ENCODE results near the gene NCSTN.
"Not testable (repeated sequence)": the region's sequence is repeated elsewhere in the genome, so short reads cannot be mapped to it uniquely, and the experiment has no call there.

The NCSTN gene

GRCh38 chr1:160371756-160372155 is 28.6 kb downstream of the NCSTN start:
- no peak for DNase-seq (ENCODE audit: low spot score)

- no peak for DNase-seq (ENCODE audit: low spot score)
These were observed 30.5 kb downstream of the NCSTN start for GRCh38 chr1:160373696-160374095.

GRCh38 chr1:160374306-160375110 is 31.3 kb downstream of the NCSTN start:
- DNase-seq (ENCODE audit: low spot score), result no peak

- DNase-seq (ENCODE audit: low spot score), result no peak
These were observed 32.8 kb downstream of the NCSTN start for GRCh38 chr1:160375788-160376524.

GRCh38 chr1:160376525-160377131 is 33.4 kb downstream of the NCSTN start:
- peak; percentile 69 for DNase-seq (ENCODE audit: low spot score)

GRCh38 chr1:160377585-160378206 is 34.5 kb downstream of the NCSTN start:
- peak; percentile 64 for DNase-seq (ENCODE audit: low spot score)

GRCh38 chr1:160384812-160385211 is 41.6 kb downstream of the NCSTN start:
- not testable (repeated sequence) for DNase-seq (ENCODE audit: low spot score)

GRCh38 chr1:160388406-160388805 is 45.2 kb downstream of the NCSTN start:
- not testable (repeated sequence) for DNase-seq (ENCODE audit: low spot score)

GRCh38 chr1:160394673-160395072 is 51.5 kb downstream of the NCSTN start:
- DNase-seq (ENCODE audit: low spot score), result no peak

GRCh38 chr1:160397651-160398050 is 54.5 kb downstream of the NCSTN start:
- no peak for DNase-seq (ENCODE audit: low spot score)

- no peak for DNase-seq (ENCODE audit: low spot score)
These were observed 55.6 kb downstream of the NCSTN start for GRCh38 chr1:160398823-160399222.

GRCh38 chr1:160399544-160400222 is 56.5 kb downstream of the NCSTN start:
- no peak for DNase-seq (ENCODE audit: low spot score)

- DNase-seq (ENCODE audit: low spot score), result peak; percentile 71
These were observed 57.1 kb downstream of the NCSTN start, which contains the start of gene VANGL2 for GRCh38 chr1:160400223-160400645. TSS of gene VANGL2 (plus strand) at chr1:160400564. CDS start at chr1:160415838, 15,274 bp downstream.

GRCh38 chr1:160400646-160401486 is 57.7 kb downstream of the NCSTN start:
- DNase-seq (ENCODE audit: low spot score), result no peak

- no peak for DNase-seq (ENCODE audit: low spot score)
These were observed 58.3 kb downstream of the NCSTN start for GRCh38 chr1:160401487-160401805.

GRCh38 chr1:160402001-160402795 is 59.0 kb downstream of the NCSTN start:
- DNase-seq (ENCODE audit: low spot score), result no peak

GRCh38 chr1:160403244-160403643 is 60.1 kb downstream of the NCSTN start:
- DNase-seq (ENCODE audit: low spot score), result no peak

GRCh38 chr1:160404094-160404493 is 60.9 kb downstream of the NCSTN start:
- no peak for DNase-seq (ENCODE audit: low spot score)

GRCh38 chr1:160405331-160405877 is 62.2 kb downstream of the NCSTN start:
- no peak for DNase-seq (ENCODE audit: low spot score)
